DMS53 (cell line): ENCODE data around the gene NFIB.

Experiments
- DNase-seq: peaks from one replicate; lab custom pipeline; 2025; lab: John Stamatoyannopoulos, UW

Gene NFIB

DNA sequence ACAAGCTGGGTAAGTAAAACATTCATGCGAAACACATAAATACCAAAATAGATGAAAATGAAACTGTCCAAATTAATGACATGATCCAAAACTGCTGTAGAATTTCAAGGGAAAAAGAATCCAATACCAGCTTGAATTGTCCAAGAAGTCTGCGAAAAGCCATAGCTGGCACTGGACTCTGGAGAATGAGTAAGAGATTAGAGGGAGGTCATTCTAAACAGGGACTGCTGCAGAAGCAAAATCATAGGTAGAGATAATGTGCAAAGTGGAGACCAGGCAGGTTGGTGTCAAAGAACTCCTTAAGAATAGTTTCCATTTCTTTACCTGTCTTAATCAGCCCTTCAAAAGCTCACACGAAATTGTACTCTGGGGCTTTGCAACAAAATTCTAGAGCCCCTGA is 162.5 kb downstream of the NFIB start:
- no peak for DNase-seq

GRCh38 chr9:14148501-14149103 is 165.3 kb downstream of the NFIB start:
- DNase-seq = no peak

DNA sequence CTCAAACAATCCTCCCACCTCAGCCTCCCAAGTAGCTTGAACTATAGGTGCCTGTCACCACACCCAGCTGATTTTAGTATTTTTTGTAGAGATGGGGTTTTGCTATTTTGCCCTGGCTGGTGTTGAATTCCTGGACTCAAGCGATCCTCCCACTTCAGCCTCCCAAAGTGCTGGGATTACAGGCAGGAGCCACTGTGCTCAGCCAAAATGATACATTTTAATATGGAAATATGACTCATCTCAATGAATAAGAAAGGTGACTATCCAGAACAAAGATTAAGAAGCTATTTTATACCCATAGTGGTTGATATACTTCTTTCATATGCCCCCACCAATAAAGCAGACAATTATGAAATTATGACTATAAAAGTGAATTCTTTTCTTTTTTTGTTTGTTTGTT is 166.2 kb downstream of the NFIB start:
- DNase-seq = no peak

GRCh38 chr9:14146201-14146874 is 167.6 kb downstream of the NFIB start:
- DNase-seq = no peak

- no peak for DNase-seq
These were observed 169.7 kb downstream of the NFIB start for GRCh38 chr9:14144215-14144614.

DNA sequence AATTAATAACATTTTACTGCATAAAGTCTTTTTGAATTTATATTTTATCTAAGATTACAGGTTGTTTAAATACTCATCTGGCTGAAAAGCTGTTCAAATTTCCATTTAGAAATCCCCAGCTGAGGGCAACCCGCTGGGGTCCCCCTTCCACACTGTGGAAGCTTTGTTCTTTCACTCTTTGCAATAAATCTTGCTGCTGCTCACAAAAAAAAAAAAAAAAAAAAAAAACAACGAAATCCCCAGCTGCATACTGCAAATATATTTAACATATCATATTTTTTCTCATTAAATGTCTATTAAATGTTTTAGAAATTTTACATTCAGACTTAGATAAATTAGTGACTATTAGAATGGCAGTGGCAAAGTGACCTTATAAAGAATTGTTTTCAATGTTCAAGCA is 172.2 kb downstream of the NFIB start:
- no peak for DNase-seq

DNA sequence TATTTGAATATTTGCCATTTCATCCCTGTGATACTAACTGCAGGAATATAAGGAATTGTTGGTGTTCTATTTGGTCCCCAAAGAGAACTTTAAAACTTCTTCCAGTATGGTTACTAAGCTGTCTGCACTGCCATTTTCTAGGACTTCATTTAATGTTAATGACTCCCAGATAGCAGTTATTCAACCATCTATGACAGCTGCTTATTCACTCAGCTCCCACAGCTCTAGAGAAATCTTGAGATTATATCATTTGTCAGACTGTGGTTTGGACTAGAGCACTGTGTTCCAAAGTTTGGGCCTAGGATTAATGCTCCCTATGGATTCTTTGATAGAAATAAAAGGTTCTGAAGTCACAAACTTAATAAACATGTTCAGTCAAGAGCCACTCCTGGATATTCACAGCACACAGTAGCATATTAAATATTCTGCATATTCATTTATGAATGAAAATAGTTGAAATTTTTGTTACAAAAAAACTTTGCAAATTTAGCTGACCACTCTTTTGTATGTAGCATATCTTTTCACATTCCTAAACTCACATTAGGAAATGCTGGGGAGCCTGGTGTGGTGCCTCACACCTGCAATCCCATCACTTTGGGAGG is 173.7 kb downstream of the NFIB start:
- no peak for DNase-seq

- DNase-seq = no peak
These were observed 174.7 kb downstream of the NFIB start for GRCh38 chr9:14139287-14139686.

DNA sequence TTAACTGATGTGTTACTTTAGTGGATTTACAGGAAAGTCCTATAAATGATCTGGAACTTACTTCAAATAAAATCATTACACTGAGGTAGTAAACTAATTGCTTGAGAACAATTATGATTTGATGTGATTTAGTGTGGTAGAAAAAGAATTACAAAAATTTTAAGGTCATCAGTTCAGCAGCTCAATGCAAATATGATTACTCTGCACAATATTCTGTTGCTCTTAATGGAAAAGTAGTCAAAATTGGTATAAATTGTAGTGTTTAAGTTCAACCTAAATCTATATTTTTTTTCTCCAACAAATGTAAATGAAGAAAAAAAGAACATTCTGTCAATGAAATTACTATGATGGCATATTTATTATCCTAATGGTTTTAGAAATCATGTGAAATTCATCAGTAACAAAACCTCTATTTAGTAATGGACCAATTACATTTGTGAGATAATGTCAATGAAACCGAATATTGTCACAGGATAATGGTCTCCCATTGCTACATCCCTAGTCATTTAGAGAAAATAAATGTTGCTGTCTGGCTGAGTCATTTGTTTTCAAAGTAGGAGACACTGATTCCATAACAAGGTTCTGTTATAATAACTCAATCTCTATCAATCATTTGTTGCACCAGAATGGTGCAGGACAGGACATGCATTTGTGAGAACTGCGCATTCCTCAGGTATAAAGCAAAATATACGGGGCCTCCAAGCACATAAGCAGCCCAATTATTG is 177.1 kb downstream of the NFIB start:
- DNase-seq = no peak

DNA sequence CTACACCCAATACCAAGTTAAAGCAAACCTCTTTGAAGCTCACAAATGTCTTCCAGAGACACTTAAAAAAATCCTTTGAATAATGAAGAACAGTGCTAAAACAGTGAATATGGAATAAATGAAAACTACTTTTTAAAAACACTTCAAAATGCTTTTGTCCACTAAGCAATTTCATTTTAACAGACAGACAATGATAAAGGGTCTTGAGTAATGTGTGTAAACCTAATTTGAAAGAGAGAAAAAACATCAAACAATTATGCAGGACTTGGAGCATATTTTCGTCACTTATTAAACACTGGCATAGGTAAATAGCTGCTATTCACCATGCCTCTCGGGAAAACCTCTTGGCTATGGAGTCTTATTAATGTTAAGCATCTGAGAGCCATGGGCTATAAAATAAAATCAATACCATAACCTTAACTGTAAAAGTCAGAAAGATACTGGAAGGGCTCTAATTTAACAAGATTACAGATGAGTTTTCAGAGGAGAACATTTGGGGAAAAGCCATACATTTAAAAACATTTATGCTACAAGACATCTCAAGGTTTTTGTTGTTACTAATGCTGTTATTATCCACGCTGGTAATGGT is 177.8 kb downstream of the NFIB start:
- DNase-seq = no peak

DNA sequence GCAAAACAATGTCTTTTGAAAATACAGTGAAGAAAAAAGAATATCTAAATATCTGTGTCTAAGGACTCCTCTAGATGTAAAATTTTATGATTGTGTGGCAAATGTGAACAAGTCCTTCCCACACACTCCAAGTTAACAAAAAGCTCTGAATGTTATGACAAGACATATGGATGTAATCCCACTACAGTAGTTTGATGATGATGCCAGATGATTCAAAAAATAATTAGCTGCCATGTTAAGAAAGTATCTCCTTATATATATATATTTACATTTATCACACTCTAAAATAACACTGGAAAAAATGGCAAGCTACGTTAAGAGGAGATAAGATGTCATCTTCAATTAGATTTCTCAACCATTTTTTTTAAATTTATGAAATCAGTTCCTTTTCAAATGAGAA is 178.5 kb downstream of the NFIB start:
- no peak for DNase-seq

- DNase-seq = peak; percentile 0
These were observed 180.5 kb downstream of the NFIB start for GRCh38 chr9:14133394-14133793.

GRCh38 chr9:14132775-14133174 is 181.2 kb downstream of the NFIB start:
- no peak for DNase-seq

- DNase-seq = peak; percentile 82
These were observed 182.4 kb downstream of the NFIB start for GRCh38 chr9:14131356-14132088.

GRCh38 chr9:14127656-14128055 is 186.3 kb downstream of the NFIB start:
- DNase-seq = no peak

DNA sequence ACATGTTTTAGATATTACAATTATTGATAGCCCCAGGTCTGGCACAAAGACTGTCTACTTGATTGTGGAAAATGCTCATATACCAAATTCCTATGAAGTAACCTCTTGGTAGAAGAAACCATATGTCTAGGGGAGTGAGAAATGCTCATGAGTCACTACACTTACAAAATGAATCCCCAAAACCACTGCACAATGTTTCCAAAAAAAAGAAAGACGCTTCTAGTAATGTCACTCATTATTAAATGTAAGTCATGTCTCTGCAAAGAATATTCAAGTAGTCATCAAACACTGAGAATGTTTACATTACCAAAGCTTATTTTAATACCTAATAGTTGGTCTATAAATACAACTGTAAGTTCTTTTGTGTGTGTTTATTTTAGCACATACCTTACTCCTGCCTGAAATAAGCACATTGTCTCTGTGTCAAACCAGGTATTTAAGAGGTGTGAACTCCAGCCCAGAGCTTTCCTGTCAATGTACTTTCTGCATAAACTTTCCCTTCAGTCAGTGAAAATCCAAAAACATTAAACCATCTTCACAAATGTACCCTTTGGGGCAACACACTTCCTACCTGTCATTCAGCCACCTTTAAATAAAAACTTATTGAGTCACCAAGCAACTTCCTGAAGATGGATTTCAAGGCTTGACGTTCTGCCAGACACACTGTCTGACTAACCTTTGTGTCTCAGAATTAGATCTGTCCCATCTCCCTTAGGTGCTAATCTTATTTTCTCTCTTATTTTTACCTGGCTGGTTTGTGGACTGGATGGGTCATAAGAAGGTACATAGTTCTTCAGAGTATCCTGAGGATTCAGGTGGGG is 194.0 kb downstream of the NFIB start:
- DNase-seq = no peak

DNA sequence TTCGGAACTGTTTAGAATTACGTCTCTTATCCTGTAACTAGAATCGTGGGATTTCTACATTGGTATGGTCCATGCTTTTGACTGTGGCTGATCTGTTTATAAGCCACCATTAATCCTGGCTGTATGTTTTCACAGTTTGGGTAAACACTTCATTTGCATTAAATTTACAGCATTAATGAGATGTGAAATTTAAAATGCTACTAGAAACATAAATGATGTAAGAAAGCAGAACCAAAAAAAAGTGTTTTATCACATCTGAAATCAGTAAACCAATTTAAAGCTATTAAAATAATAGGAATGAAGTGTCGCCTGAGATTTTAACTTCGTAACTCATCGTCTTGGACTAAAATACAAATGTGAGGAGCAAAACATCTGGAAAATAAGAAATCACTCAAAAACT is 201.7 kb downstream of the NFIB start:
- no peak for DNase-seq

GRCh38 chr9:14111696-14112095 is 202.2 kb downstream of the NFIB start:
- no peak for DNase-seq

- DNase-seq = no peak
These were observed 206.0 kb downstream of the NFIB start for GRCh38 chr9:14107977-14108376.

- no peak for DNase-seq
These were observed 206.4 kb downstream of the NFIB start for GRCh38 chr9:14107495-14107894.

- no peak for DNase-seq
These were observed 207.2 kb downstream of the NFIB start for GRCh38 chr9:14106699-14107098.
